Parathyroid adenoma (tissue), 2 donors: Measurements from ENCODE around the gene POLR1A.

Experiments
- H2AFZ ChIP-seq: fragments of 300-600 bp; sonication (generic); one replicate; pipeline ENCODE4 v1.7.0; 2017; ENCODE audit warnings: antibody characterized with exemption, mild to moderate bottlenecking
- H3K27ac ChIP-seq: fragments of 300-600 bp; sonication (generic); one replicate; pipeline ENCODE4 v1.7.0; 2017
- H3K27me3 ChIP-seq: fragments of 300-600 bp; sonication (generic); one replicate; pipeline ENCODE4 v1.7.0; 2017; ENCODE audit warnings: low read length; ENCODE audit not compliant: control insufficient read depth, insufficient read depth
- H3K36me3 ChIP-seq: fragments of 300-600 bp; sonication (generic); one replicate; pipeline ENCODE4 v1.7.0; 2017; ENCODE audit warnings: low read length; ENCODE audit not compliant: control insufficient read depth, insufficient read depth
- H3K4me1 ChIP-seq: fragments of 300-600 bp; sonication (generic); one replicate; pipeline ENCODE4 v1.7.0; 2017; ENCODE audit warnings: control low read depth
- H3K4me2 ChIP-seq: fragments of 300-600 bp; sonication (generic); one replicate; pipeline ENCODE4 v1.7.0; 2017; ENCODE audit warnings: low read length
- H3K4me3 ChIP-seq: fragments of 300-600 bp; sonication (generic); one replicate; pipeline ENCODE4 v1.7.0; 2017; ENCODE audit warnings: low read depth, low read length
- H3K79me2 ChIP-seq: fragments of 300-600 bp; sonication (generic); one replicate; pipeline ENCODE4 v1.7.0; 2017; ENCODE audit warnings: control low read depth
- H3K9ac ChIP-seq: fragments of 300-600 bp; sonication (generic); one replicate; pipeline ENCODE4 v1.7.0; 2017; ENCODE audit warnings: mild to moderate bottlenecking
- H3K9me3 ChIP-seq: fragments of 300-600 bp; sonication (generic); one replicate; pipeline ENCODE4 v1.7.0; 2017; ENCODE audit warnings: low read length; ENCODE audit not compliant: control insufficient read depth
- CTCF ChIP-seq: fragments of 300-600 bp; sonication (generic); IDR thresholded peaks from one replicate; pipeline ENCODE4 v1.7.0; 2017; ENCODE audit warnings: antibody characterized with exemption, mild to moderate bottlenecking
- donor health status: primary hyperparathyroidism.

POLR1A gene

GRCh38 chr2:85984788-85985187 is 120.9 kb downstream of the POLR1A start:
- no peak for TF ChIP-seq CTCF
- no peaks in the 10 kb centered on the region for H3K79me2 ChIP-seq
- H3K27me3 ChIP-seq = no peaks in the 10 kb centered on the region
- no peak overlapping the region for H3K4me2 ChIP-seq
- H3K27ac ChIP-seq = no peak overlapping the region
- no peaks in the 10 kb centered on the region for H3K36me3 ChIP-seq
- H3K9ac ChIP-seq = no peak overlapping the region
- no peak overlapping the region for H3K4me3 ChIP-seq
- no peaks in the 10 kb centered on the region for H3K9me3 ChIP-seq
- no peaks in the 10 kb centered on the region for H3K4me1 ChIP-seq
- H2AFZ ChIP-seq = no peak overlapping the region

- H3K79me2 ChIP-seq = no peaks in the 10 kb centered on the region
- H3K4me1 ChIP-seq = no peaks in the 10 kb centered on the region
- H3K27me3 ChIP-seq = no peaks in the 10 kb centered on the region
- H2AFZ ChIP-seq = no peak overlapping the region
- H3K36me3 ChIP-seq = no peaks in the 10 kb centered on the region
- H3K27ac ChIP-seq = no peak overlapping the region
- no peaks in the 10 kb centered on the region for H3K9me3 ChIP-seq
- no peak overlapping the region for H3K9ac ChIP-seq
- H3K4me3 ChIP-seq = no peak overlapping the region
- no peak for TF ChIP-seq CTCF
- H3K4me2 ChIP-seq = no peak overlapping the region
Measured at GRCh38 chr2:85983766-85984165, 121.9 kb downstream of the POLR1A start.

- H3K4me3 ChIP-seq = no peak overlapping the region
- H3K9ac ChIP-seq = no peak overlapping the region
Measured at GRCh38 chr2:85981579-85982247, 124.0 kb downstream of the POLR1A start.

GRCh38 chr2:85978883-85979780 is 126.6 kb downstream of the POLR1A start:
- Histone ChIP-seq H3K36me3 (no peaks in the 10 kb centered on the region), H2AFZ (no peak overlapping the region), H3K4me2 (no peak overlapping the region), H3K27me3 (no peaks in the 10 kb centered on the region), H3K79me2 (no peaks in the 10 kb centered on the region), H3K27ac (no peak overlapping the region), H3K9me3 (no peaks in the 10 kb centered on the region), H3K9ac (no peak overlapping the region), H3K4me1 (no peaks in the 10 kb centered on the region), H3K4me3 (no peak overlapping the region)
- no peak for TF ChIP-seq CTCF

More at GRCh38 chr2:85981579-85982247, 124.0 kb downstream of the POLR1A start:
- H3K27me3 ChIP-seq = no peaks in the 10 kb centered on the region
- TF ChIP-seq CTCF = no peak
- no peak overlapping the region for H2AFZ ChIP-seq
- H3K4me1 ChIP-seq = no peaks in the 10 kb centered on the region
- H3K79me2 ChIP-seq = no peaks in the 10 kb centered on the region
- no peak overlapping the region for H3K27ac ChIP-seq
- H3K36me3 ChIP-seq = no peaks in the 10 kb centered on the region
- no peak overlapping the region for H3K4me2 ChIP-seq
- H3K9me3 ChIP-seq = no peaks in the 10 kb centered on the region
